ENCODE data around the gene VPS37D.

- TF ChIP-seq CTCF (conservative IDR thresholded peaks at IDR 0.05) (no peak), EZH2 (IDR thresholded peaks at IDR 0.05; ENCODE audit: low read depth) (no peak)
These were observed 13.4 kb downstream of the VPS37D start for GRCh38 chr7:73681031-73681430.

Data from PC-9 (cell line).